NCI-H1930 (cell line): ENCODE results near the gene NHEJ1.
A peak's percentile ranks its signal among the peaks of the same experiment; 100 is the strongest.
"Not testable (repeated sequence)": the region's sequence is repeated elsewhere in the genome, so short reads cannot be mapped to it uniquely, and the experiment has no call there.

ENCODE experiments used
- DNase-seq, 2 experiments: peaks; one replicate each; lab custom pipeline; 2025; lab: John Stamatoyannopoulos, UW

The NHEJ1 gene

GRCh38 chr2:219160186-219161017, at the start of gene NHEJ1:
Gene NHEJ1 (minus strand): TSS chr2:219160815. CDS start chr2:219158362, 2,453 bp downstream.
- DNase-seq, result peak; percentile 87 to 89

GRCh38 chr2:219209236-219210195, 48.9 kb upstream of the NHEJ1 start:
- DNase-seq, result no peak

- no peak for DNase-seq
Measured at GRCh38 chr2:219207884-219208740, 47.5 kb upstream of the NHEJ1 start.

- DNase-seq, result no peak
Measured at GRCh38 chr2:219207134-219207883, 46.7 kb upstream of the NHEJ1 start.

GRCh38 chr2:219206328-219207133, 45.9 kb upstream of the NHEJ1 start, which contains the start of gene ZFAND2B:
Gene ZFAND2B (plus strand): TSS chr2:219206782. CDS start chr2:219206988, 206 bp downstream.
- DNase-seq, result peak; percentile 87 to 92

GRCh38 chr2:219205981-219206327, 45.3 kb upstream of the NHEJ1 start:
- DNase-seq, result no peak

- no peak for DNase-seq
Measured at GRCh38 chr2:219205165-219205538, 44.5 kb upstream of the NHEJ1 start.

- no peak for DNase-seq
Measured at GRCh38 chr2:219204425-219205164, 44.0 kb upstream of the NHEJ1 start.

GRCh38 chr2:219201331-219201730, 40.7 kb upstream of the NHEJ1 start:
- DNase-seq, result not testable (repeated sequence)

GRCh38 chr2:219200502-219201326, 40.1 kb upstream of the NHEJ1 start:
- DNase-seq, result not testable (repeated sequence)

GRCh38 chr2:219199470-219200211, 39.0 kb upstream of the NHEJ1 start:
- no peak for DNase-seq

GRCh38 chr2:219198974-219199373, 38.4 kb upstream of the NHEJ1 start:
- DNase-seq, result no peak

- no peak for DNase-seq
Measured at GRCh38 chr2:219197388-219197787, 36.8 kb upstream of the NHEJ1 start.

GRCh38 chr2:219186754-219187456, 26.3 kb upstream of the NHEJ1 start:
- DNase-seq, result no peak

- no peak for DNase-seq
Measured at GRCh38 chr2:219184121-219184520, 23.5 kb upstream of the NHEJ1 start.

- DNase-seq, result no peak
Measured at GRCh38 chr2:219183151-219183772, 22.6 kb upstream of the NHEJ1 start.
